ENCODE results near the gene ANGPTL1.
A peak's percentile ranks its signal among the peaks of the same experiment; 100 is the strongest.

ANGPTL1 gene

GRCh38 chr1:178869119-178869697 is 1.7 kb downstream of the ANGPTL1 start:
- no peak overlapping the region for H2BK12ac ChIP-seq (ENCODE audit: low read length in 2 of 2)
- H3K4ac ChIP-seq (ENCODE audit: low read depth in 1 of 2, low read length in 2 of 2) = no peak overlapping the region
- H3K4me2 ChIP-seq (ENCODE audit: low read length, poor library complexity, severe bottlenecking) = no peak overlapping the region
- peaks cover 2% of the 10 kb centered on the region for H3K79me1 ChIP-seq (replicated peaks; ENCODE audit: low read length, poor library complexity, severe bottlenecking)
- WGBS = 81% methylated on average over 3 of the region's 3 CpGs
- DNase-seq = peak; percentile 32
- H2AK5ac ChIP-seq (ENCODE audit: low read length, severe bottlenecking) = no peak overlapping the region
- no peak overlapping the region for H4K91ac ChIP-seq (ENCODE audit: low read length)
- H3K18ac ChIP-seq (ENCODE audit: low read depth in 1 of 2, low read length in 2 of 2) = no peak overlapping the region
- no peak overlapping the region for H3K14ac ChIP-seq (ENCODE audit: low read length in 2 of 2)
- no peaks in the 10 kb centered on the region for H3K9me3 ChIP-seq (ENCODE audit: control insufficient read depth, low read length)
- H2AFZ ChIP-seq (ENCODE audit: low read depth, low read length) = no peak overlapping the region
- no peak overlapping the region for H3K23ac ChIP-seq (ENCODE audit: low read length in 2 of 2)
- no peak overlapping the region for H2BK15ac ChIP-seq (ENCODE audit: low read depth, poor library complexity, severe bottlenecking)
- peak overlapping the region; percentile 92 for H3K9ac ChIP-seq (ENCODE audit: low read length)
- H4K8ac ChIP-seq (ENCODE audit: low read length) = no peak overlapping the region
- no peaks in the 10 kb centered on the region for H3K4me1 ChIP-seq (ENCODE audit: control insufficient read depth, insufficient read depth, low read depth, low read length)
- peaks cover 0 to 12% of the 10 kb centered on the region in 2 experiments for H3K36me3 ChIP-seq (ENCODE audit: control insufficient read depth in 1 of 2, insufficient read depth in 2 of 2, low read depth in 1 of 2, low read length in 2 of 2)
- H3K4me3 ChIP-seq (ENCODE audit: insufficient read depth in 1 of 2, low read depth in 1 of 2, low read length in 2 of 2) = peak overlapping the region in 1 of 2 experiments; percentile 50
- no peaks in the 10 kb centered on the region for H3K27me3 ChIP-seq (ENCODE audit: control insufficient read depth in 1 of 2, insufficient read depth in 1 of 2, low read length in 2 of 2)
- no peak overlapping the region for H2BK5ac ChIP-seq (ENCODE audit: low read depth, low read length, poor library complexity, severe bottlenecking)
- H2BK120ac ChIP-seq (ENCODE audit: low read depth, low read length) = no peak overlapping the region
- no peak overlapping the region for H3K27ac ChIP-seq (ENCODE audit: low read length, poor library complexity, severe bottlenecking)

GRCh38 chr1:178868706-178869105 is 2.2 kb downstream of the ANGPTL1 start:
- H2BK15ac ChIP-seq (ENCODE audit: low read depth, poor library complexity, severe bottlenecking) = no peak overlapping the region
- H2BK120ac ChIP-seq (ENCODE audit: low read depth, low read length) = no peak overlapping the region
- no peak overlapping the region for H3K4ac ChIP-seq (ENCODE audit: low read depth in 1 of 2, low read length in 2 of 2)
- no peak overlapping the region for H3K23ac ChIP-seq (ENCODE audit: low read length in 2 of 2)
- no peak overlapping the region for H3K14ac ChIP-seq (ENCODE audit: low read length in 2 of 2)
- no peak overlapping the region for H3K4me2 ChIP-seq (ENCODE audit: low read length, poor library complexity, severe bottlenecking)
- no CpG with 5 or more reads among the region's 1 CpG for WGBS
- H2BK5ac ChIP-seq (ENCODE audit: low read depth, low read length, poor library complexity, severe bottlenecking) = no peak overlapping the region
- H3K4me3 ChIP-seq (ENCODE audit: insufficient read depth in 1 of 2, low read depth in 1 of 2, low read length in 2 of 2) = peak overlapping the region in 1 of 2 experiments; percentile 71
- H3K4me1 ChIP-seq (ENCODE audit: control insufficient read depth, insufficient read depth, low read depth, low read length) = no peaks in the 10 kb centered on the region
- peaks cover 0 to 8% of the 10 kb centered on the region in 2 experiments for H3K36me3 ChIP-seq (ENCODE audit: control insufficient read depth in 1 of 2, insufficient read depth in 2 of 2, low read depth in 1 of 2, low read length in 2 of 2)
- H3K27ac ChIP-seq (ENCODE audit: low read length, poor library complexity, severe bottlenecking) = no peak overlapping the region
- H3K9me3 ChIP-seq (ENCODE audit: control insufficient read depth, low read length) = no peaks in the 10 kb centered on the region
- H3K18ac ChIP-seq (ENCODE audit: low read depth in 1 of 2, low read length in 2 of 2) = no peak overlapping the region
- no peak overlapping the region for H4K8ac ChIP-seq (ENCODE audit: low read length)
- peak overlapping the region; percentile 92 for H3K9ac ChIP-seq (ENCODE audit: low read length)
- H3K27me3 ChIP-seq (ENCODE audit: control insufficient read depth in 1 of 2, insufficient read depth in 1 of 2, low read length in 2 of 2) = no peaks in the 10 kb centered on the region
- no peak overlapping the region for H4K91ac ChIP-seq (ENCODE audit: low read length)
- peaks cover 2% of the 10 kb centered on the region for H3K79me1 ChIP-seq (replicated peaks; ENCODE audit: low read length, poor library complexity, severe bottlenecking)
- no peak overlapping the region for H2AK5ac ChIP-seq (ENCODE audit: low read length, severe bottlenecking)
- H2AFZ ChIP-seq (ENCODE audit: low read depth, low read length) = no peak overlapping the region
- no peak for DNase-seq
- no peak overlapping the region for H2BK12ac ChIP-seq (ENCODE audit: low read length in 2 of 2)

GRCh38 chr1:178867670-178868069 is 3.2 kb downstream of the ANGPTL1 start:
- no peak overlapping the region for H3K27ac ChIP-seq (ENCODE audit: low read length, poor library complexity, severe bottlenecking)
- H3K4ac ChIP-seq (ENCODE audit: low read depth in 1 of 2, low read length in 2 of 2) = no peak overlapping the region
- no peak overlapping the region for H3K4me2 ChIP-seq (ENCODE audit: low read length, poor library complexity, severe bottlenecking)
- H3K27me3 ChIP-seq (ENCODE audit: control insufficient read depth in 1 of 2, insufficient read depth in 1 of 2, low read length in 2 of 2) = no peaks in the 10 kb centered on the region
- no peak overlapping the region for H4K91ac ChIP-seq (ENCODE audit: low read length)
- no peak overlapping the region for H2BK120ac ChIP-seq (ENCODE audit: low read depth, low read length)
- H2BK15ac ChIP-seq (ENCODE audit: low read depth, poor library complexity, severe bottlenecking) = no peak overlapping the region
- H3K36me3 ChIP-seq (ENCODE audit: control insufficient read depth in 1 of 2, insufficient read depth in 2 of 2, low read depth in 1 of 2, low read length in 2 of 2) = peaks cover 0 to 13% of the 10 kb centered on the region in 2 experiments
- peak overlapping the region in 1 of 2 experiments; percentile 71 for H3K4me3 ChIP-seq (ENCODE audit: insufficient read depth in 1 of 2, low read depth in 1 of 2, low read length in 2 of 2)
- no peak overlapping the region for H4K8ac ChIP-seq (ENCODE audit: low read length)
- peak overlapping the region; percentile 92 for H3K9ac ChIP-seq (ENCODE audit: low read length)
- H3K9me3 ChIP-seq (ENCODE audit: control insufficient read depth, low read length) = no peaks in the 10 kb centered on the region
- DNase-seq = no peak
- H2BK12ac ChIP-seq (ENCODE audit: low read length in 2 of 2) = no peak overlapping the region
- WGBS = no CpG with 5 or more reads among the region's 5 CpGs
- no peak overlapping the region for H3K14ac ChIP-seq (ENCODE audit: low read length in 2 of 2)
- H3K23ac ChIP-seq (ENCODE audit: low read length in 2 of 2) = no peak overlapping the region
- no peak overlapping the region for H3K18ac ChIP-seq (ENCODE audit: low read depth in 1 of 2, low read length in 2 of 2)
- H2AK5ac ChIP-seq (ENCODE audit: low read length, severe bottlenecking) = no peak overlapping the region
- H2BK5ac ChIP-seq (ENCODE audit: low read depth, low read length, poor library complexity, severe bottlenecking) = no peak overlapping the region
- H3K79me1 ChIP-seq (replicated peaks; ENCODE audit: low read length, poor library complexity, severe bottlenecking) = peaks cover 2% of the 10 kb centered on the region
- H3K4me1 ChIP-seq (ENCODE audit: control insufficient read depth, insufficient read depth, low read depth, low read length) = no peaks in the 10 kb centered on the region
- H2AFZ ChIP-seq (ENCODE audit: low read depth, low read length) = no peak overlapping the region

GRCh38 chr1:178864326-178864725 is 6.6 kb downstream of the ANGPTL1 start:
- no peaks in the 10 kb centered on the region for H3K27me3 ChIP-seq (ENCODE audit: control insufficient read depth in 1 of 2, insufficient read depth in 1 of 2, low read length in 2 of 2)
- H3K4me2 ChIP-seq (ENCODE audit: low read length, poor library complexity, severe bottlenecking) = no peak overlapping the region
- H3K4me3 ChIP-seq (ENCODE audit: insufficient read depth in 1 of 2, low read depth in 1 of 2, low read length in 2 of 2) = no peak overlapping the region
- no peak overlapping the region for H2BK12ac ChIP-seq (ENCODE audit: low read length in 2 of 2)
- no peak overlapping the region for H2BK15ac ChIP-seq (ENCODE audit: low read depth, poor library complexity, severe bottlenecking)
- peaks cover 0 to 28% of the 10 kb centered on the region in 2 experiments for H3K36me3 ChIP-seq (ENCODE audit: control insufficient read depth in 1 of 2, insufficient read depth in 2 of 2, low read depth in 1 of 2, low read length in 2 of 2)
- H3K23ac ChIP-seq (ENCODE audit: low read length in 2 of 2) = no peak overlapping the region
- H3K4ac ChIP-seq (ENCODE audit: low read depth in 1 of 2, low read length in 2 of 2) = no peak overlapping the region
- H3K14ac ChIP-seq (ENCODE audit: low read length in 2 of 2) = no peak overlapping the region
- no peak overlapping the region for H4K91ac ChIP-seq (ENCODE audit: low read length)
- no peaks in the 10 kb centered on the region for H3K4me1 ChIP-seq (ENCODE audit: control insufficient read depth, insufficient read depth, low read depth, low read length)
- WGBS = 72% methylated on average over 5 of the region's 6 CpGs
- H3K18ac ChIP-seq (ENCODE audit: low read depth in 1 of 2, low read length in 2 of 2) = no peak overlapping the region
- no peak overlapping the region for H4K8ac ChIP-seq (ENCODE audit: low read length)
- DNase-seq = no peak
- peaks cover 2% of the 10 kb centered on the region for H3K79me1 ChIP-seq (replicated peaks; ENCODE audit: low read length, poor library complexity, severe bottlenecking)
- H3K27ac ChIP-seq (ENCODE audit: low read length, poor library complexity, severe bottlenecking) = no peak overlapping the region
- no peak overlapping the region for H2AK5ac ChIP-seq (ENCODE audit: low read length, severe bottlenecking)
- H2AFZ ChIP-seq (ENCODE audit: low read depth, low read length) = no peak overlapping the region
- no peaks in the 10 kb centered on the region for H3K9me3 ChIP-seq (ENCODE audit: control insufficient read depth, low read length)
- H2BK5ac ChIP-seq (ENCODE audit: low read depth, low read length, poor library complexity, severe bottlenecking) = no peak overlapping the region
- peak overlapping the region; percentile 4 for H3K9ac ChIP-seq (ENCODE audit: low read length)
- no peak overlapping the region for H2BK120ac ChIP-seq (ENCODE audit: low read depth, low read length)

Measured in mesenchymal stem cell (in vitro differentiated cells and primary cell).